ENCODE measurements around the gene SPTBN5. TPM values are rescaled to one million over a fixed set of nuclear protein-coding genes. Genes with fewer than 3 reads are reported as not detected.

The SPTBN5 gene
- total RNA-seq, 1 donor from 2014 or later: 0.49 TPM

- TF ChIP-seq CTCF (IDR thresholded peaks at IDR 0.05): no peak
- no peak for TF ChIP-seq POLR2A (IDR thresholded peaks at IDR 0.05)
- peaks cover 30% of the 10 kb centered on the region for H3K4me1 ChIP-seq
Observed at GRCh38 chr15:41919954-41920538, 26.2 kb upstream of the SPTBN5 start.

GRCh38 chr15:41919201-41919820 lies 25.5 kb upstream of the SPTBN5 start:
- Histone ChIP-seq H3K9me3 (no peaks in the 10 kb centered on the region), H3K27ac (no peak overlapping the region), H3K4me1 (peaks cover 30% of the 10 kb centered on the region), H3K27me3 (no peaks in the 10 kb centered on the region), H3K4me3 (no peak overlapping the region), H3K36me3 (peaks cover 0 to 9% of the 10 kb centered on the region in 2 donors)
- no peak for TF ChIP-seq POLR2A (IDR thresholded peaks at IDR 0.05)
- TF ChIP-seq CTCF (IDR thresholded peaks at IDR 0.05): no peak
- no peak for TF ChIP-seq POLR2AphosphoS5 (IDR thresholded peaks at IDR 0.05; ENCODE audit: insufficient read depth in 1 of 2, low read depth in 1 of 2)
- intact Hi-C loops (cut with DNase I): no loop called here
- DNase-seq (ENCODE audit: extremely low spot score in 2 of 2): no peak

More at GRCh38 chr15:41919954-41920538, 26.2 kb upstream of the SPTBN5 start:
- intact Hi-C loops (cut with DNase I): no loop called here
- H3K27me3 ChIP-seq: no peaks in the 10 kb centered on the region
- no peak overlapping the region for H3K27ac ChIP-seq
- no peak overlapping the region for H3K4me3 ChIP-seq
- peaks cover 0 to 9% of the 10 kb centered on the region in 2 donors for H3K36me3 ChIP-seq
- DNase-seq (ENCODE audit: extremely low spot score in 2 of 2): no peak
- no peaks in the 10 kb centered on the region for H3K9me3 ChIP-seq

GRCh38 chr15:41918506-41919126 lies 24.8 kb upstream of the SPTBN5 start:
- Histone ChIP-seq H3K36me3 (peaks cover 0 to 9% of the 10 kb centered on the region in 2 donors), H3K4me3 (no peak overlapping the region), H3K27me3 (no peaks in the 10 kb centered on the region), H3K4me1 (peaks cover 30% of the 10 kb centered on the region), H3K9me3 (no peaks in the 10 kb centered on the region), H3K27ac (no peak overlapping the region)
- intact Hi-C loops (cut with DNase I): no loop called here
- TF ChIP-seq POLR2AphosphoS5 (IDR thresholded peaks at IDR 0.05; ENCODE audit: insufficient read depth in 1 of 2, low read depth in 1 of 2): no peak
- TF ChIP-seq CTCF (IDR thresholded peaks at IDR 0.05): no peak
- no peak for TF ChIP-seq POLR2A (IDR thresholded peaks at IDR 0.05)
- no peak for DNase-seq (ENCODE audit: extremely low spot score in 2 of 2)

GRCh38 chr15:41917767-41918430 lies 24.0 kb upstream of the SPTBN5 start:
- Histone ChIP-seq H3K27me3 (no peaks in the 10 kb centered on the region), H3K4me3 (no peak overlapping the region), H3K36me3 (peaks cover 0 to 9% of the 10 kb centered on the region in 2 donors), H3K27ac (no peak overlapping the region), H3K9me3 (no peaks in the 10 kb centered on the region), H3K4me1 (peaks cover 34% of the 10 kb centered on the region)
- TF ChIP-seq POLR2AphosphoS5 (IDR thresholded peaks at IDR 0.05; ENCODE audit: insufficient read depth in 1 of 2, low read depth in 1 of 2): no peak
- no peak for TF ChIP-seq CTCF (IDR thresholded peaks at IDR 0.05)
- no peak for TF ChIP-seq POLR2A (IDR thresholded peaks at IDR 0.05)
- intact Hi-C loops (cut with DNase I): no loop called here
- DNase-seq (ENCODE audit: extremely low spot score in 2 of 2): no peak

Measured in vagina (tissue), 2 donors.